NCI-H526 (cell line): ENCODE data around the gene MICALL1.

Source experiments
- DNase-seq, 2 experiments: peaks; one replicate each; lab custom pipeline; 2025; lab: John Stamatoyannopoulos, UW

MICALL1 gene

DNA sequence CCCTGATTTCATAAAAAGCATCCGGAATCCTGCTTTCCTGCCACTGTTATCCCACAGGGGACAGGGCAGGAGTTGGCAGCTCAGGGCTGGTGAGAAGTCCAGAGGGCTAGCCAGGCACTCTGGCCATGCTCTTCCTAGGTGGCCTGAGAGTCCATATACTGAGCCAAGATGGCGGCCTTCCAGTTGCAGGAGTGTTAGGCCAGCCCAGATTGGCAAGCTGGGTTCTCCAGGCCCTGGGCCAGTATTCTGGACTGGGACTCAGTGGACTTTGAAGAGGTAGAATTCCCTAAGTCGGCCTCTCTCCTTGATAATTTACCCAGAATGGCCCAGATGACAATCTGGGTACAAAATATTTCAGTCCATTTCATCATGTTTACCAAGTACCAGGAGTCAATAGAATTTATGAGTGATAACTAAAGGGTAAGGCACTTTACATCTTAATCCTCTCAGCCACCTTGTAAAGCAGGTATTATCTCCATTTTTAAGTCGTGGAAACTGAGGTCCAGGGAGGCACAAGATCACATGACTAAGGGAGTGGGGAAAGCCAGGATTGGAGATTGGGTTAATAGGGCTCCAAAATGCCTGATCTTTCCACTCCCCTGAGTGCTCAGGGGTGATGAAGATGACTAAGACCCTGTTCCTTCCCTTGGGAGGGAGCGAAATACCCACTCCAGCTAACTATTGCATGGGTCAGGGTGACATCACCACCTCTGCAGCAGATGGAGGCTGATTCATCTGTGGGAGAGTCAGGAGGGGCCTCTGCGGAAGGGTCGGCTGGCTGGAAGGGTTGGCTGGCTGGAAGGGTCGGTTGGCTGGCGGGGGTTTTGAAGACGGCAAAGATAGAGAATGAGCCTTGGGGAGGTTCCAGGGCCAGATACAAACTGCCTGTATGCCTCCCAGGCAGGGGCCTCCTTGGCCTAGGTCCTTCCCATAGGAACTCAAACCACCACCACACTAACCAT lies 1.2 kb upstream of the MICALL1 start:
- no peak for DNase-seq

DNA sequence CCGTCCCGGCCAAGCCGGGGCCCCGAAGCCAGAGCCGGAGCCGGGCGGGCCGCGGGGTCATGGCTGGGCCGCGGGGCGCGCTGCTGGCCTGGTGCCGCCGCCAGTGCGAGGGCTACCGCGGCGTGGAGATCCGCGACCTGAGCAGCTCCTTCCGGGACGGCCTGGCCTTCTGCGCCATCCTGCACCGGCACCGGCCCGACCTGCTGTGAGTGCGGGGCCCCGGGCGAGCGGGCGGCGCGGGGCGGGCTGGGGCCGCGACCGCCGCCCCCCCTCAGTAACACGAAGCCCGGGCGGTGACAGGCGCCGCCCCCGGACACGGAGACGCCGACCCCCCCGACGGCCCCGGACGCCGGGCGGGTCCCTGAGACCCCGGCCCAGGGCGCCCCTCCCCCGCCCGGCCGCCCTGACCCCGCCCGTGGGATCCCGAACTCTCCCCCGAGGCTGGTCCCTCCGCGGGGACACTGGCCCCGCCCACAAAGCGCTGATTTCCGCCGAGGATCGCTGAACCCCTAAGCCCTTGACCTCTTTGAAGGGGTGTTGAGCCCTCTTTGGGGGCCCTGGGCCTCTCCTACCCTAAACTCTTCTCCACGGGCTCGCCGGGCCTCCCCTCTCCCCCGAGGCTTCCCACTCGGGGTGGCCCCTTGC lies 389 bp downstream of the MICALL1 start:
- DNase-seq, result peak in 1 of 2 experiments; percentile 34

DNA sequence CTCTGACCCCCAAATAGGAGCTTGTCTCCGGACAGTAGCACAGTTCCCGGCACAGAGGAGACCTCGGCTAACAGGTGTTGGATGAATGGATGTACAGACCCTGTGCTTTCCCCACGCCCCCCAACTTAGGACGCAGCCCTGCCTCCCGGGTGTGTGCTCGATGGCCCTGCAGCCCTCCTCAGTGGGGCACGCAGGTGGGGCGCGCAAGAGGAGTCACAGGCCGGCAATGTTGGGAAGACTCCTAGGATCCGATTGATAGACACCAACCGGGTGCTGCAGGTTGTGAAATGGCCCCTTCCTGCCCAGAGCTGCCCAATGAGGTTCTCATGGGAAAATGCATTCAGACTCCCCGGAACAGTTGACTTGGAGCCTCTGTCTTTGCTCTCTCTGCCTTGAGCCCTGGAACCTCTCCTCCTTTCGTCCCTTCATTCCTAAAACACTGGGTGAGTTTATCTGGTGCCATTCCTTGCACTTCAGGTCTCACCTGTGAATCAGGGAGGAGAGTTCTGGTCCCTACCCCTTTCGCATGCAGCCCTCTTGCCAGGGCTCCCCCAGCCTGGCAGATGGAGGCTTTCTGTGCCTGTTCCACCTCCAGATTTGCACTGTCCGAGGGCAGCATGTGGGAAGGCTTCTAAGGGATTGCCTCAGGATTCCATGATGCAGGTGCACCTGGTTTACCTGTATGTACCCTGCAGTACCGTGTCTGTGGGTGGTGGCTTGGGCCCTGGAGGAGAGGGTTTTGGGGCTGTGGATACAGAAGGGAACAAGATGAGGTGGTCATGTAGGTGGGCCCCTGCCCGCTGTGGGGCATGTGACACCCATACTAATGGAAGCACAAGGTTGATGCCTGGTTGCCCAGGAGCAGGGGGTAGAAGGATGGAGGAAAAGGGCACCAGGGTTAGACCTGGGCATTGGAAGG lies 1.2 kb downstream of the MICALL1 start:
- peak in 1 of 2 experiments; percentile 23 for DNase-seq

DNA sequence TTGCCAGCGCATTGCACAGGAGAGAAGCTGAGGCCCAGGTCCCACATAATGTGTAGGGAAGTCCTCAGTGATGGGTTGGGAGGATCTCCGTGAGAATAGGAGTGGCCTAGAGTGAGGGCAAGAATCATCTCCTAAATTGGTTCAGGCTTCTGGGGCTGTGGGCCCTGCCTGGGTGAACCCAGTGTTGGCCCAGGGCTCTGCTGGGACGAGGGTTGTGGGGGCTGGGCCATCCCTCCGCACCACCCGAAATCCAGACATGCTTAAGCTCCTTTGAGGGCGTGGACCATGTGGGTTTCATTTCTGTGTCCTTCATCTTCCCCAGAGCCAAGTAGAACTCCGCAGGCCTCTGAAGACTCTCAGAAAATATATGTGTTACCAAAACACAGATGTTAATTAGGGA lies 3.7 kb downstream of the MICALL1 start:
- no peak for DNase-seq

DNA sequence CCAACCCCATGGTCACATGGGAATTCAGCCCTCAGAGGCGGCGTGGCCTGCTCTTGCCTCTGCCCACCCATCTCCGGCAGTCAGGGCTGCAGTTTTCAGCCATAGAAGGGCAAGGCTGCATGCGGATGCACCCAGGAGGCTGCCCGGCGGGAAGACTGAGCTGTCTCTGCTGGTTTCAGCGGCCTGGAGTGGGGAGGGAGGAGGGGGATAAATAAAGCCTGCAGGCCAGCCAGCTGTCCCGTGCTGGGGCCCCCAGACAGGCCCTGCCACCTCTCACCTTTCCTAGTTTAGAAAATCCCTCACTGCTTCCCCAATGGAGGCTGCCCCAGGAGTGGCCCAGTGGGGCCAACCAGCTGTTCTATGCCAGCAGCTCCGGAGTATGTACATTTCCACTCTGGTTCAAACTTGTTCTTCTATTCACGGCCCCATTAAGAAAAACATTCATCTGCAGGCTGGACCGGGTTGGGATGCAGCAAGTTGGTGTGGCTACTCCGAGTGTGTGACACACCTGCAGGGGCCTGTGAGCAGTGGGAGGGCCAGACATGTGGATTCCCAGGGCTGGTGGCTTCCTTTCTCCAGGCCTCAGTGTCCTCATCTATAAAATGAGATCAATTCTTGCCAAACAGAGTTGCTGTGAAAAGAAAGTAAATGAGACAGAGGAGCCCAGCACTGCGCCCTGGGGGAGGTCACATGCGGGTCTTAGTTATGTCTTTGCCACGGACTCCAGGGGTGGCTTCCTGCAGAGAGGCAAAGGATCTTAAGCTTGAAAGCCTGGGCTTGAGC lies 5.0 kb downstream of the MICALL1 start:
- no peak for DNase-seq

DNA sequence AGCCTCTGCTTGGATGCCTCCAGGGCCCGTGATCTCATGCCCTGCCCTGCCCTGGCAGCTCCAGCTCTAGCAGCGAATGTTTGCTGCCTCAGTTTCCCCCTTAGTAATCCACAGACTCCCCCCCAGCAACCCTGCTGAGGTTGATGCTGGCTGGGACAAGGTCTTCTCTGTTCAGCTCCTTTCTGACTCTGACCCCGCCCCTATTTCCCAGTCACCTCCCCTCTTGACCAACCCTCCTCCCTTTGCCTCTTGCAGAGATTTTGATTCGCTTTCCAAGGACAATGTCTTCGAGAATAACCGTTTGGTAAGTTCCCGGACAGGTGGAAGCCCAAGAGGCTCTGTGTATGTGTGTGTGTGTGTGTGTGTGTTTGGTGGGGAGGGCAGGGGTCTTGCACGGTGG lies 5.6 kb downstream of the MICALL1 start:
- no peak for DNase-seq

DNA sequence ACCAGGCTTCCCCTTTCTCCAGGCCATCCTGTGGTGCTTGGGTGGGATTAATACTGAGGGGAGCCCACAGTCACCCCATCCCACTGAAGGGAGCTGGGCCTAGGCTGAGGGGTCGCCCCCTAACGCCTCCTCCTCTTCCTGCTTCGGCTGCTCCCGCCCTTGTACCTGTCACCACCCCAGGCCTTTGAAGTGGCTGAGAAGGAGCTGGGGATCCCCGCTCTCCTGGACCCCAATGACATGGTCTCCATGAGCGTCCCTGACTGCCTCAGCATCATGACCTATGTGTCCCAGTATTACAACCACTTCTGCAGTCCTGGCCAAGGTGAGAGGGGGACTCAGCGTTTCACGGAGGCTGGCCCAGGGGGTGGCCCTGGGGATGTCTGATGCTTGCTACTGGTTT lies 6.1 kb downstream of the MICALL1 start:
- no peak for DNase-seq

DNA sequence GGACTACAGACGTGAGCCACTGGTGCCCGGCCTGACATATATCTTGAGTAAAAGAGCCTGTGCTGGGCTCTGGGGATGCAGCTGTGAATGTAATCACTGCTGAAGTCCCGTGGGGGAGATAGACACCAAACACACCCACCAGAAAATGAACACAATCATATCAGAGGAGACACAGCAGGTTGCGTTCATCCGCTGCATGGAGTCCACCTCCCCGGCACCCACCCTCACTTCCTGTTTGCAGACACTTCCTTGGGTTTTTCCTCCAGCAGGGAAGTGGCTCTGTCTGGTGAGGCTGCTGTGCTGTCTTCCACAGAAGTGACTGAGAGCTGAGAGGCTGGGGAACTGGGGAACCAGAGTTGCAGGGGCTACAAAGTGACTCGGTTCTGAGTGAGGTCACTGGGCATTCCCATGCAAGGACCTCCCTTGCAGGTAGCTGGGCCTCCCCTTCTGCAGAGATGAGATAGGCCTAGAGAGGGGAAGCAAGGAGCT lies 7.2 kb downstream of the MICALL1 start:
- no peak for DNase-seq

DNA sequence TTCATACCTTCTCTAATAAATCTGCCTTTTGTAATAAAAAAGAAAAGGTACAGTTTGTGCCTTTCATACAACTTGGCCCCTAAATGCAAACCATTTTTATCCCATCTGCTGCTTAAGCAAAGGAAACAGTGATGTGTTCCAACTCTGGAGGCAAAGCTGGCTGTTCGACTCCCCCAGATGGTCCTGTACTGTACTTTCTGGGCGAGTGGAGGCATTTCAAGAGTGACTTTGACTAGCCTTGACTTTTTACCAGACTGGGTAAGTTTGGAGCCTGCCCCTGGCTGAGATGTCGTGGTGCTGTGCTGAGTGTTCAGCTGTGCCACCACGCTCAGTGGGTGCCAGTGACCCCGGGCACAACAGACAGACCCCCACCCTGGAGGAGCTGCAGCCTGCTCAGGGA lies 10.2 kb downstream of the MICALL1 start:
- DNase-seq, result no peak

DNA sequence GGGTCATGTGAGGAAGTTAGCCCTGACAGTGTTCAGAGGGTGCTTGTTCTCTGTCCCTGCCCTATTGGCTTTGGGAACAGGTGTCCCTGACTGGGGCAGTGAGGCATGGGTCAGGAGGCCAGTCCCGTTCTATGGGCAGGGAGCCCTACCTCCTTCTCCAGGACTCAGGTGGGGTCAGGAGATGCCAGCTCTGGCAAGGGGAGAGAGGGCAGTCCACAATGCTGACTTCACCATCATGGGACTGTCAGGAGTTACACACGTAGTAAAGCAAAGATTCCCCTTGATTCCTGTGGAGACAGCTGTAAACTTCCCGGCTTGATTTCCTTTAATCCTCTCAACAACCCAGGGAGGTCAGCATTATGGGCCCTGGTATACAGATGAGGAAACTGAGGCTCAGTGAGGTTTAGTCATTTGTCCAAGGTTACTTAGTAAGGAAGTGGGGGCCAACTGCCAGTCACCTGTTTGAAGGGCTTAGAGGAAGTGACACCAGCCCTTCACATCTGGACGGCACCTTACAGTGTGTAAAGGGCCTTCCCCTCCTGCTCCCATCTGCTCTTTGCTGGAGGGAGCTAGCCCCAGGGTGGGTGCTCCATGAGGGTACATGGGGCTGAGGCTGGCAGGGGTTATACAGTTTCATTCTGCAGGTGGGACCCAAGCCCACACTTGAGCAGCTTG lies 11.9 kb downstream of the MICALL1 start:
- DNase-seq, result no peak

DNA sequence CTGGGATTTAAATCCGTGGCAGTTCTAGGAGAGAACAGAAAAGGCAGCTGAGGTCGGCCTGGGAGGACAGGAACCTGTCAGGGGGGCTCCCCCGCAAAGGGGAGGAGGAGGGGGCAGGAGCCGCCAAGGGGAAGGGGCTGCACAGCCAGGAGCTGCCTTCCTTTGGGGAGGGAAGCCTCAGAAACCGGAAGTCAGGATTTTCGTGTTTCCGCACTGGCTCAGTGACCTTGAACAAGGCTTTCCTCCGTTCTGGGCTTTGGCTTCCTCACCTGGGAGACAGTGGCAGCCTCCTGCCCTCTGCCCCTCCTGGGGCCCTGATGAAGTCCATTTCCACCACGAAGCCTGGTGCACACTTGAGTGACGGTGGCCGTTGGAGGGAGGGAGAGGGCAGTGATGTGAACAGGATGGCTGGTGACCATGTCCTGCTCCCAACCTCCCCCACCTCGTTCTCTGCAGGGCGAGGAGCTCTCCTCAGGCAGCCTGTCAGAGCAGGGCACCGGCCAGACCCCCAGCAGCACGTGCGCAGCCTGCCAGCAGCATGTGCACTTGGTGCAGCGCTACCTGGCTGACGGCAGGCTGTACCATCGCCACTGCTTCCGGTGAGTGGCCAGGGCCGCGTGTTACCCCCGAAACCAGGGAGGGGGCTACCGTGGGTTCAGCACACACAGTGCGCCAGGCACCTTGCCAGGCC lies 12.6 kb downstream of the MICALL1 start:
- DNase-seq, result no peak

DNA sequence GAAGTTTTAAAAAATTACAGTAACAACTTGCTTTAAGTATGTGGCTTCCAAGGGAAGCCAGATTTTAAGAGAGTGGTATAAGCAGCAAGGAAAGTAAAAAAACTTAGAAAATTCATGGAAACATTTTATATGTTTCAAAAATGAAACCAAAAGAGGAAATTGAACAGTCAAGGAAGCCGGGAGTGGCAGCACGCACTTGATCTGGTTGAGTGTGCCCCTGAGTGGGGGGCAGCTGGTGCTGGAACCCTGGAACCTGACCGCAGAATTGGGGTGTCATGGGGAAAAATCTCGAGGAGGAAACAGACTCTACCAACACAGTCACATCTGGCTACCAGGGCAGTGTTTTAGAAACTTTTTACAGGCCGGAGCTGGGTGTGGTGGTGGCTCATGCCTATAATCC lies 14.0 kb downstream of the MICALL1 start:
- DNase-seq, result no peak

DNA sequence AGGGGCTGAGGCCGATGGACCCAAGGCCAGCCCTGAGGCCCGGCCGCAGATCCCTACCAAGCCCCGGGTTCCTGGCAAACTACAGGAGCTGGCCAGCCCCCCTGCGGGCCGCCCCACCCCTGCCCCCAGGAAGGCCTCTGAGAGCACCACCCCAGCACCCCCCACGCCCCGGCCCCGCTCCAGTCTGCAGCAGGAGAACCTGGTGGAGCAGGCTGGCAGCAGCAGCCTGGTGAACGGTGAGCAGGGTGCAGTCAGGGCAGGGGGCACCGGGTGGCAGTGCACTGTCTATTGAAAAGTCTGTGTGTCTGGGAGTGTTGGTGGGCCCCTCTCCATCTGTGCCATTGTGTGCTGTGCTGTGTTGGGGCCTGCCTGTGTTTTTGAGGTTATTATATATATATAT lies 16.1 kb downstream of the MICALL1 start:
- DNase-seq, result no peak

DNA sequence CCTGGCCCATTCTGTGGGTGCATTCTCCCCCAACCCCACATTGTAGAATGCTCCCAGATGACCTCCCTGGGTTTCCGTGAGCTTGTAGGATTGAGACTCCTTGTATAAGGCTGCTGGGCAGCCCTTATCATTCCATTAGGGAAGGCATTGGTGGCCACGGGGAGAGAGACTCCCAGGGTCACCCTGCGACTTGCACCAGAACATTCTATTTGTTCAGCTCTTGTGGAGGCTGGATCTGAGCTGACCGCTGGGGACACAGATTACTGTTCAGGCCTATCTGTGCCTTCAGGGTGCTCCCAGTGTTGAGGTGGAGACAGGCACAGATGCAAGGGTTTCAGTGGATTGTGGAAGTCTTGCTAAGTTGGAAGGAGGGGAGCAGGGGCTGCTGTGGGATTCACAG lies 17.8 kb downstream of the MICALL1 start:
- DNase-seq, result no peak

DNA sequence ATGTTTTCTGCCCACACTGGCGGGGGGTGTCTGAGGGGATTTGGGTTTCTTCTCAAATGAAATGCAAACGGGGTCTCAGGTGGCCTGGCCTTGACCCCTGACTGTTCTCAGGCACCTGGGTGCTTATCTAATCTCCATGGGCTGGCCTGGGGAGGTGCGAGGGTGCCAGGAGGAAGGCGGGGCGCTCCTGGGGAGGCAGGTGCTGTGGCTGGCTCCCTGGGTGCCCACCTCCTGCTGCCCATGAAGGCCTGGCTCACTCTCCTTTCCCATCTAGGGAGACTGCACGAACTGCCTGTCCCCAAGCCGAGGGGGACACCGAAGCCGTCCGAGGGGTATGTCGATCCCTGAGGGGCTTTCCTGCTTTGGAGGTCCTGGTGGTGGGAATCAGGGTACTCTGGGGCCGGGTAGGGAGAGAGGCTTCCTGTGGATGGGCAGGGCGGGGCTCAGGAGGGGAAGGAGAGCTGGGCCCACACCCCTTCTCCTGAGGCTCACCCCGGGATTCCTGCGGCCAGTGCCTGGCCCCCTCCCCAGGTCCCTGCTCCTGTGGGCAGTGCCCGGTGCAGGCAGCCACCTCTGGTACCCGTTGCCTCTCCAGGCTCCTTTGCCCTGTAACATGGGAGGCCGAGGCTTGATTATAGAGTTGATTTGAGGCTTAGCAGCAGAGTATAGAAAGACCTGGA lies 18.4 kb downstream of the MICALL1 start:
- DNase-seq, result no peak

DNA sequence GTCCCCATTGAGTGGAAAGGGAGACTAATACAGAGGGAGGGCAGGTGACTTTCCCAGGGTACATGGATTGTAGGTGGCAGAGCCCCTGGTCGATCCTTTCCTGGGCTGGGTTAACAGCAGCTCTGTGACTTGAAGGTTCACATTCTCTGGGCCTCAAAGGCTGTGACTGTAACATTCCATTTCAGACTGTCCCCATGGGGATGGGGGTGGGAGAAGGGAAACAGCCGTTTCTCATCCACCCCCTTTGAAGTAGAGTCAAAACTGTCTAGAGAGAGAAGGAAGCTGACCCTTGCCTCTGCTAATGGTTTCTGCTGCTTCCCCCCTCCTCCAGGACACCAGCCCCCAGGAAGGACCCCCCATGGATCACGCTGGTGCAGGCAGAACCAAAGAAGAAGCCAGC lies 19.2 kb downstream of the MICALL1 start:
- no peak for DNase-seq

DNA sequence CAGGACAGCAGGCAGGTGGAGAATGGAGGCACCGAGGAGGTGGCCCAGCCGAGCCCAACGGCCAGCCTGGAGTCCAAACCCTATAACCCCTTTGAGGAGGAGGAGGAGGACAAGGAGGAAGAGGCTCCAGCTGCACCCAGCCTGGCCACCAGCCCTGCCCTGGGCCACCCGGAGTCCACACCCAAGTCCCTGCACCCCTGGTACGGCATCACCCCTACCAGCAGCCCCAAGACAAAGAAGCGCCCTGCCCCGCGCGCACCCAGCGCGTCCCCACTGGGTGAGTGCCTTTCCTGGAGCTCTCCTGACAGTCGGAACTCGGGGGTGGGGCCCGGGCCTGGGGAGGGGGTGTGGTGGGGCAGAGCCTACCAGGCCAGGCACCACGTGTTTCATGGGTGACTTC lies 19.7 kb downstream of the MICALL1 start:
- no peak for DNase-seq

DNA sequence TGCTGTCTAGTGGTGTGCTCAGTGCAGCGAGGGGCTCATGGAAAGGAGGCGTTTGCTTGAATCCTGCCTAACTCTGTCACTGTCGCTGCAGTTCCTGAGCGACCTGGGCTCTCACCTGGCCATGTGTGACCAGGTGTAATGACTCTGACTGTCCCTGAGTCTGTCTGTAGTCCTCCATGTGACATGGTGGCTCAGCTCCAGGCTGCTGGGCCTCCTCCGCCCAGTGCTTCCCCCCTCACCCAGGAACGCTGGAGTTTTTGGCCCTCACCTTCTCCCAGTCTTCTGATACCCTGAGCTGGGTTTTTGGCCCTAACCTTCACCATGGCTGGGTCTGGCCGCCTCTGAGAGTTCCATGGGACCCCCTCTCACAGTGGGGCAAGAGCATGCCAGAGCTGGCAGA lies 20.3 kb downstream of the MICALL1 start:
- no peak for DNase-seq

DNA sequence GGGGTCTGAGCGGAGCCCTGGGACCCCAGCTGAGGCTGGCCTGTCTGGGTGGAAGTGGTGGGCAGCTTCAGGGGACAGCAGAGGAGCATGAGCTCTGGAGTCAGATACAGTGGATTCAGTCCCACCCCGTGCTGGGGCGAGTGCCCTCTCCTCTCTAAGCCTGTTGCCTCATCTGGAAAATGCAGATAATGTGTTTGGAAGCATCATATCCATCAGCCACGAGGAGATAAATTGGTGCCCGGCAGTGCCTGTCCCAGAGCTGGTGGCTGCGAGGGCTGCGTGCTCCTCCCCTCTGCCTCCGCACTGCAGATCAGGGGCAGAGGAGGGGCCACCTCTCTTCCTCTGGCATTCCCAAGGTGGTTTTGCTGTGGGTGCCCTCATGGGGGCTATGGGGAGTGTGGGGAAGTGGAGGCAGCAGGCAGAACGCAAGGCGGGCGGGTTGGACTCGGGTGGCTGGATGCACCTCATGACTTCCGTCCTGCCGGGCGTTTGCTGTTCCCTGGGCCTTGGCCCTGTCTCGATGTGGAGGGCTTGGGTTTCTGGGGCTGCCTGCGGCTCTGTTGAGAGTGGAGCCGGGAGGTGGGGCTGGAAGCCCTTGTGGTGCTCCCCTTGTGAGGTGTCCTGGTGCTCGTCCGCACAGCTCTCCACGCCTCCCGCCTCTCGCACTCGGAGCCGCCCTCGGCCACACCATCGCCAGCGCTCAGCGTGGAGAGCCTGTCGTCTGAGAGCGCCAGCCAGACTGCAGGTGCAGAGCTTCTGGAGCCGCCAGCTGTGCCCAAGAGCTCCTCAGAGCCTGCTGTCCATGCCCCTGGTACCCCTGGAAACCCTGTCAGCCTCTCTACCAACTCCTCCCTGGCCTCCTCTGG lies 20.9 kb downstream of the MICALL1 start:
- no peak for DNase-seq
